ENCODE measurements around the gene SMPX. TPM values are rescaled to one million over a fixed set of nuclear protein-coding genes. Genes with fewer than 3 reads are reported as not detected.

Gene SMPX
- total RNA-seq, 1 donor from 2014 or later = 204 TPM

GRCh38 chrX:21658152-21658737 is 99.7 kb downstream of the SMPX start, which contains the start of gene KLHL34:
Gene KLHL34 (minus strand): TSS chrX:21658330. CDS start chrX:21657788, 542 bp downstream.
- DNase-seq (ENCODE audit: low read depth) = peak; percentile 6

- no peak for DNase-seq (ENCODE audit: low read depth)
Measured at GRCh38 chrX:21657318-21658151, 100.4 kb downstream of the SMPX start.

GRCh38 chrX:21656587-21657317 is 101.2 kb downstream of the SMPX start:
- no peak for DNase-seq (ENCODE audit: low read depth)

Other genes starting within 250 kb of the SMPX start
- gene KLHL34, start 99.8 kb downstream of the SMPX start, total RNA-seq = 0.32 TPM in 1 of 2 replicates, not detected in the other
- 9.8 and 12.6 TPM in 2 replicates for gene MBTPS2, start 81.5 kb upstream of the SMPX start, total RNA-seq
- 0.37 and 0.68 TPM in 2 replicates for gene YY2, start 97.9 kb upstream of the SMPX start, total RNA-seq
- 60.0 and 65.3 TPM in 2 replicates for gene SMS, start 182.6 kb upstream of the SMPX start, total RNA-seq